ENCODE measurements around the gene LRRIQ1. TPM values are rescaled to one million over a fixed set of nuclear protein-coding genes. Genes with fewer than 3 reads are reported as not detected.

LRRIQ1 gene
- total and polyA plus RNA-seq, 2 of the 4 experiments (the other 2 are of a cell fraction) = under 0.01 to 0.05 TPM

DNA sequence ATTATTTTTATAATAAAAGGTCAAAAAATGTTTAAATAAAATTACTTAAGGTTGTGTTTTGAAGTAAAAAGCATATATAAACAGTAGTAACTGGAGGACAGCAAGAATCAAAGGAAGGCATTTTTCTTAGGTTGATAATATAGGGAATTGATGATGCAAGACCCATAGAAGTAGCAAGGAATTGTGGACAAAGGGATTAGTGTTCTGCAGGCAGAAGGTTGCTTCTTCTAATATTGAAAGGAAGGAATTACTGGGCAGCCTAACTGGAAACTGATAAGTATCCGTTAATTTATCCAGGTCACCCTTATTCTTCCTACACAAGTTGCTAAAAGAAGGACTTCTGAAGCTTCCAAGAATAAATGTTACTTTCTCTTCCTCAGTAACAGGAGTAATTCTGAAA is 189.3 kb downstream of the LRRIQ1 start:
- Histone ChIP-seq H3K79me1 (ENCODE audit: low read depth in 1 of 2, low read length in 2 of 2) (no peaks in the 10 kb centered on the region), H3K4me3 (ENCODE audit: insufficient read depth, low read depth, low read length) (no peak overlapping the region), H4K91ac (ENCODE audit: insufficient read depth, low read depth, low read length) (no peak overlapping the region), H2BK120ac (ENCODE audit: low read depth, low read length) (no peak overlapping the region), H3K27ac (ENCODE audit: insufficient read depth, low read length) (no peak overlapping the region), H4K5ac (ENCODE audit: low read depth, low read length) (no peak overlapping the region), H2BK5ac (ENCODE audit: low read depth, low read length, poor library complexity, severe bottlenecking) (no peak overlapping the region), H4K20me1 (ENCODE audit: insufficient read depth, low read length) (no peaks in the 10 kb centered on the region), H3K14ac (replicated peaks; ENCODE audit: low read depth, low read length) (no peak overlapping the region), H3K36me3 (ENCODE audit: control insufficient read depth, insufficient read depth, low read length) (no peaks in the 10 kb centered on the region), H3K4me2 (ENCODE audit: low read depth, low read length) (no peak overlapping the region), H3K56ac (ENCODE audit: extremely low read depth, insufficient read depth, low read length) (no peak overlapping the region), H2AFZ (replicated peaks; ENCODE audit: low read length, poor library complexity) (no peak overlapping the region), H3K9ac (ENCODE audit: low read depth, low read length) (no peak overlapping the region), H3K27me3 (ENCODE audit: control insufficient read depth, insufficient read depth, low read length) (no peaks in the 10 kb centered on the region), H3K18ac (ENCODE audit: low read depth, low read length) (no peak overlapping the region), H3K4ac (ENCODE audit: low read depth, low read length) (no peak overlapping the region), H3K9me3 (ENCODE audit: control insufficient read depth, insufficient read depth, low read length) (no peaks in the 10 kb centered on the region), H2BK15ac (ENCODE audit: low read depth, low read length) (no peak overlapping the region), H2AK9ac (replicated peaks; ENCODE audit: low read depth, low read length, poor library complexity) (no peak overlapping the region), H2AK5ac (ENCODE audit: low read depth, low read length) (no peak overlapping the region), H3K4me1 (ENCODE audit: control insufficient read depth, insufficient read depth, low read length) (no peaks in the 10 kb centered on the region), H2BK20ac (ENCODE audit: low read depth, low read length) (no peak overlapping the region), H3K9me1 (ENCODE audit: insufficient read depth, low read length) (no peaks in the 10 kb centered on the region), H3K23ac (ENCODE audit: low read depth, low read length) (no peak overlapping the region), H4K8ac (ENCODE audit: low read depth in 2 of 2, low read length in 2 of 2) (no peak overlapping the region)
- dilution Hi-C loops (cut with HindIII; ENCODE audit: low sequenced_read_pairs, unreplicated experiment) = no loop called here
- ChIA-PET POLR2A (ENCODE audit: unreplicated experiment) (no interaction called here), CTCF (no interaction called here)
- no peak for DNase-seq
- ATAC-seq (ENCODE audit: low read depth) = no peak
- WGBS, 2 experiments (ENCODE audit: extremely low coverage in 2 of 2, insufficient read length in 1 of 2) = no CpG with 5 or more reads among the region's 1 CpG
- no peak for TF ChIP-seq CHD1 (IDR thresholded peaks at IDR 0.05; ENCODE audit: low read depth, low read length)
- TF ChIP-seq MXI1 (IDR thresholded peaks at IDR 0.05; ENCODE audit: borderline replicate concordance, low read depth, low read length) = no peak
- no peak for TF ChIP-seq MAZ (IDR thresholded peaks at IDR 0.05; ENCODE audit: borderline replicate concordance, low read depth, low read length)
- TF ChIP-seq CEBPB (IDR thresholded peaks at IDR 0.05; ENCODE audit: low read depth, low read length) = 0 out of 2 replicates have a peak, but pooled peaks have one; percentile 22
- TF ChIP-seq RAD21 (IDR thresholded peaks at IDR 0.05; ENCODE audit: low read length) = no peak
- no TSS peak for BruUV-seq (replicated peaks)
- intact Hi-C loops (cut with micrococcal nuclease) = no loop called here
- in situ Hi-C loops (cut with MboI; ENCODE audit: low sequenced_read_pairs) = no loop called here
